ENCODE results near the gene CTDSPL.

CTDSPL gene

GRCh38 chr3:38003371-38003816 is 141.7 kb downstream of the CTDSPL start:
- TF ChIP-seq, protein P1, sequence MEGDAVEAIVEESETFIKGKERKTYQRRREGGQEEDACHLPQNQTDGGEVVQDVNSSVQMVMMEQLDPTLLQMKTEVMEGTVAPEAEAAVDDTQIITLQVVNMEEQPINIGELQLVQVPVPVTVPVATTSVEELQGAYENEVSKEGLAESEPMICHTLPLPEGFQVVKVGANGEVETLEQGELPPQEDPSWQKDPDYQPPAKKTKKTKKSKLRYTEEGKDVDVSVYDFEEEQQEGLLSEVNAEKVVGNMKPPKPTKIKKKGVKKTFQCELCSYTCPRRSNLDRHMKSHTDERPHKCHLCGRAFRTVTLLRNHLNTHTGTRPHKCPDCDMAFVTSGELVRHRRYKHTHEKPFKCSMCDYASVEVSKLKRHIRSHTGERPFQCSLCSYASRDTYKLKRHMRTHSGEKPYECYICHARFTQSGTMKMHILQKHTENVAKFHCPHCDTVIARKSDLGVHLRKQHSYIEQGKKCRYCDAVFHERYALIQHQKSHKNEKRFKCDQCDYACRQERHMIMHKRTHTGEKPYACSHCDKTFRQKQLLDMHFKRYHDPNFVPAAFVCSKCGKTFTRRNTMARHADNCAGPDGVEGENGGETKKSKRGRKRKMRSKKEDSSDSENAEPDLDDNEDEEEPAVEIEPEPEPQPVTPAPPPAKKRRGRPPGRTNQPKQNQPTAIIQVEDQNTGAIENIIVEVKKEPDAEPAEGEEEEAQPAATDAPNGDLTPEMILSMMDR (IDR thresholded peaks at IDR 0.05): peak; percentile 78 to 81
- H3K4me3 ChIP-seq: no peak overlapping the region
- peaks cover 0 to 27% (median 3%) of the 10 kb centered on the region in 4 donors for H3K4me1 ChIP-seq
- H3K36me3 ChIP-seq: peaks cover 7 to 43% (median 24%) of the 10 kb centered on the region in 3 donors
- intact Hi-C loops (cut with DNase I; ENCODE audit: low total_unique reads): loop anchor here (5.0 to 10.0 kb wide), 3 partner anchors 34 to 161 kb away; partner anchors contain the start of genes DLEC1 and OXSR1
- DNase-seq: peak in 1 of 2 donors; percentile 57
- H3K27me3 ChIP-seq: no peaks in the 10 kb centered on the region
- no peak overlapping the region for H3K27ac ChIP-seq
- H3K9me3 ChIP-seq: no peaks in the 10 kb centered on the region

DNA sequence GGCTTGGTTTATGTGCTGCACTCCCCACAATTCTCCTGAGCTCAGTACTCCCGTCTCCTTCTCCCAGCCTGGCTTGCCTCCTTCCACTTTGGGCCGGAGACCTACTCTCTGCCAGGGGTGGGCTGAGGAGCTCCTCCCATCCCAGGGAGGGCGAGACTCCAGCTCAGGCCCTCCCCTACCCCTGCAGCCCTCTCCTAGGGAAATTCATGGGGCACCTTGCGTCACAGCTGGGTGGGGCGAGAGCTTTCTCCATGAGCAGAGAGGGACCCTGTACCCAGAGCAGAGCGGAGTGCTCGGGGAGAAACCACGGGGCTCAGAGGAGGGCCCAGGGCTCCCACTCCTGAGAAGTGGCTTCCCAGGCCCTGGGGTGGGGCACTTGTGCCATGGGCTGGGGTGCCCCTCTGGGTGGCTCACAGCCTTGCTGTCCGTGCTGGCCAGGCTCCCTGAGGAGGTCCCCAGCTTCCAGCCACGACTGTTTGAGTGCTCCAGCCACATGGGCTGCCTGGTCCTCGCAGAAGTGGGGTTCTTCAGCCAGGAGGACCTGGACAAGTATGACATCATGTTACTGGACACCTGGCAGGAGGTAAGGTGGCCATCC is 142.2 kb downstream of the CTDSPL start:
- no peaks in the 10 kb centered on the region for H3K9me3 ChIP-seq
- peaks cover 0 to 24% (median 0%) of the 10 kb centered on the region in 4 donors for H3K4me1 ChIP-seq
- DNase-seq: no peak
- no peak overlapping the region for H3K27ac ChIP-seq
- no peaks in the 10 kb centered on the region for H3K27me3 ChIP-seq
- no peak overlapping the region for H3K4me3 ChIP-seq
- TF ChIP-seq, protein P1 (IDR thresholded peaks at IDR 0.05): no peak
- peaks cover 11 to 48% (median 30%) of the 10 kb centered on the region in 3 donors for H3K36me3 ChIP-seq
- intact Hi-C loops (cut with DNase I; ENCODE audit: low total_unique reads): loop anchor here (5.0 to 10.0 kb wide), 3 partner anchors 33 to 161 kb away; partner anchors contain the start of genes DLEC1 and OXSR1

DNA sequence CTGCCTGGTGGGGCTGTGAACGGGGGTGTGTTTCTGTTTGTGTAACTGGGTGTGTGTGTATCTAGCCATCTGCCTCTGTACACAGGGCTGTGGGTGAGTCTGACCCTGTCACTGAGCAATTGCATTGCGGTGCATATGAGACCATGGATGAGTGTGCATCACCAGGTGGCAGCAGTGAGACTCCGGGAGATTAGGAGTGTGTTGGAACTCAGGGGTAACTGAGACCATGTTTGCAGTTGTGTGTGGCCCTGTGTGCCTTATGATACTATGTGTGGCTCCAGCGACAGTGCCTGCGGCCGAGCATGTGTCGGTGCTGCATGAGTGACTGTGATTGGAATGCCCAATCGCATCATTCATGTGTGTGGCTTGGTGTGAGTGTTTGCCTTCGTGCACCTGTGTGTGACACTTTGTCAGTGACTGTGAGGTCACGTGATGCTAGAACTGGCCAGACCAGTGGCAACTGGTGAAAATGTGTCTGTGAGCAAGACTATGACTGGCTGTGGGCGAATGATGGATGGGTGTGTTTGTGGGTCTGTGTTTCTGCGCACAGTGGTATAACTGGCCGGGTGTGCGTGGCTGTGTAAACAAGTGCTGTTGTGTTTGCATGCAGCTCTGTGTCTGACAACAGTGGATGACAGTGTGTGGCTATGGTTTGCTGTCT is 142.9 kb downstream of the CTDSPL start:
- TF ChIP-seq, protein P1 (IDR thresholded peaks at IDR 0.05): peak; percentile 55 to 60
- intact Hi-C loops (cut with DNase I; ENCODE audit: low total_unique reads): loop anchor here (5.0 to 10.0 kb wide), 3 partner anchors 33 to 160 kb away; partner anchors contain the start of genes DLEC1 and OXSR1
- Histone ChIP-seq H3K4me3 (no peak overlapping the region), H3K36me3 (peaks cover 11 to 54% (median 36%) of the 10 kb centered on the region in 3 donors), H3K9me3 (no peaks in the 10 kb centered on the region), H3K27ac (no peak overlapping the region), H3K4me1 (peaks cover 0 to 19% (median 0%) of the 10 kb centered on the region in 4 donors), H3K27me3 (no peaks in the 10 kb centered on the region)
- peak; percentile 78 to 83 for DNase-seq

DNA sequence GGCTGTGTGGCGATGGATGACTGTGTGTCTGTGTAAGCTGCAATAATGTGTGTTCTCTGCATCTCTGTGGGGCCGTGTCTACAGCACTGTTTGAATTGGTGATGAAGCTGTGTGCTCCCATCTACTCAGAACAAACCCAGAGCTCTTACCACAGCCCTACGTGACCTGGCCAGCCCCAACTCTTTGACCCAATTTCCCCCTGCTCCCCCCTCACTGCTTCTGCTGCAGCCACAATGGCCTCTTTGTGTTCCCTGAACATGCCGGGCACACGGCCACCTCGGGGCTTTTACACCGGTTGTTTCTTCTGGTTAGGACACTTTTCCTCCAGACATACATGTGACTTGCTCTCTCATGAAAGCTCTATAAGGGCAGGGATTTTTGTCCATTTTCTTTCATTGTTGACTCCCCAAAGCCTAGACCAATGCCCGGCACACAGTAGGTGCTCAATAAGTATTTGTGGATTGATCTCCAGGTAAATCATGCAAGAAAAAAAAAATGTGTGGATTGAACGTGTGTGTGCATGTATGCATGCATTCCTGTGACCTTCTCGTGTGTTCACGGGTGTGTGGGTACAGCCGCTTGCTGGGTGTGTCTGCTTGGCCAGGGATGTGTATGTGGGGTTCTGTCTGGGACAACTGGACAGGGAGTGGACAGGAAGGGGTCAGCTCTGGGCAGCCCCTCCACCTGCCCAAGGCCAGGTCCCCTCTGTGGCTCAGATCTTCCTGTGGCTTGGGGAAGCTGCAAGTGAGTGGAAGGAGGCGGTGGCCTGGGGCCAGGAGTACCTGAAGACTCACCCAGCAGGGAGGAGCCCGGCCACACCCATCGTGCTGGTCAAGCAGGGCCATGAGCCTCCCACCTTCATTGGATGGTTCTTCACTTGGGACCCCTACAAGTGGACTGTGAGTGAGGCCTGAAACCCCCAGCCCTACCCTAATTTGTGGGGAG is 143.7 kb downstream of the CTDSPL start:
- TF ChIP-seq, protein P1 (IDR thresholded peaks at IDR 0.05): no peak
- Histone ChIP-seq H3K27me3 (no peaks in the 10 kb centered on the region), H3K27ac (no peak overlapping the region), H3K4me3 (no peak overlapping the region), H3K9me3 (no peaks in the 10 kb centered on the region), H3K4me1 (peaks cover 0 to 19% (median 0%) of the 10 kb centered on the region in 4 donors), H3K36me3 (peaks cover 19 to 62% (median 43%) of the 10 kb centered on the region in 3 donors)
- intact Hi-C loops (cut with DNase I; ENCODE audit: low total_unique reads): loop anchor here (10.0 kb wide), 2 partner anchors 151 to 159 kb away; partner anchors contain the start of gene OXSR1
- no peak for DNase-seq

DNA sequence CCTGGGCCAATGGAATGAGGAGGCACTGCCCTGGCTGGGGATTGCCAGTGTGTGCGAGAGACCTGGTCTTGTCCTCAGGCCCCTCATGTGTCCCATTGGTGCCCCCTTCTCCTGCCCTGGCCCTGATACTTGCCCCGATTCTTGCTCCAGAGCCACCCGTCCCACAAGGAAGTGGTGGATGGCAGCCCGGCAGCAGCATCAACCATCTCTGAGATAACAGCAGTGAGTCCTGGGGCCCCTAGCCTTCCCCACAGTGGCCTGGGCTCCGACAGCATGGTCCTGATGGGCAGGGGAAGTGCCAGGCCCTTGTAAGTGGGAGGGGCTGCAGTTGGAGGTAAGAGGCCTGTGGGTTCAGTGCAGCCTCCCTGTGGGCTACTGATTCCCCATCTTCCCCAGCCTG is 144.4 kb downstream of the CTDSPL start:
- TF ChIP-seq, protein P1 (IDR thresholded peaks at IDR 0.05): no peak
- Histone ChIP-seq H3K36me3 (peaks cover 26 to 69% (median 50%) of the 10 kb centered on the region in 3 donors), H3K4me1 (peaks cover 0 to 19% (median 0%) of the 10 kb centered on the region in 4 donors), H3K4me3 (no peak overlapping the region), H3K27me3 (no peaks in the 10 kb centered on the region), H3K9me3 (no peaks in the 10 kb centered on the region), H3K27ac (no peak overlapping the region)
- intact Hi-C loops (cut with DNase I; ENCODE audit: low total_unique reads): loop anchor here (10.0 kb wide), 2 partner anchors 151 to 159 kb away; partner anchors contain the start of gene OXSR1
- DNase-seq: no peak

Measured in tibial artery (tissue), 4 donors.